Cardiac muscle cell (in vitro differentiated cells and primary cell): ENCODE measurements around the gene ZNF568. TPM values are rescaled to one million over a fixed set of nuclear protein-coding genes. Genes with fewer than 3 reads are reported as not detected.

Source experiments
- DNase-seq, 2 donors: peaks; one replicate each; pipeline versions ENCODE4 v3.0.0 to v3.0.0-alpha.2; 2010 to 2017; ENCODE audit warnings: low read depth in 1 of 2, low spot score in 1 of 2
- H3K27ac ChIP-seq: fragments of 200-600 bp; sonication (generic); 2 replicates; pipeline ENCODE4 v1.5.1; 2016
- H3K27me3 ChIP-seq: fragments of 200-600 bp; sonication (generic); 2 replicates; pipeline ENCODE4 v1.6.0; 2016; ENCODE audit warnings: control low read depth
- H3K36me3 ChIP-seq: fragments of 200-600 bp; sonication (generic); 2 replicates; pipeline ENCODE4 v1.5.1; 2016; ENCODE audit warnings: control low read depth
- H3K4me1 ChIP-seq: fragments of 200-600 bp; sonication (generic); 2 replicates; pipeline ENCODE4 v1.8.1; 2017; ENCODE audit warnings: low read depth, mild to moderate bottlenecking, mixed run types
- H3K4me3 ChIP-seq: fragments of 200-600 bp; sonication (generic); 2 replicates; pipeline ENCODE4 v1.5.1; 2016; ENCODE audit warnings: mild to moderate bottlenecking
- H3K9me3 ChIP-seq: fragments of 200-600 bp; sonication (generic); 2 replicates; pipeline ENCODE4 v1.5.1; 2017; ENCODE audit warnings: low read depth, mild to moderate bottlenecking, control low read depth
- CTCF ChIP-seq: IDR thresholded peaks from 2 replicates; pipeline ENCODE4 v1.5.1; 2012; ENCODE audit warnings: low read depth, mild to moderate bottlenecking, low read length
- polyA plus RNA-seq: library from polyadenylated mRNA; unstranded; fragments of >200 nt; fragmentation: Nextera tagmentation; extraction: Ambion mirVana; gene quantifications from 2 replicates; pipeline ENCODE4 v1.2.1, GENCODE V29; 2016
- total RNA-seq: library from RNA; depleted of rRNA; stranded (reverse); fragments of >200 nt; gene quantifications from 2 replicates; pipeline ENCODE4 v1.2.3, GENCODE V29; 2016

The ZNF568 gene
- total and polyA plus RNA-seq, 2 experiments from 2014 or later: 11.7 to 16.6 TPM

DNA sequence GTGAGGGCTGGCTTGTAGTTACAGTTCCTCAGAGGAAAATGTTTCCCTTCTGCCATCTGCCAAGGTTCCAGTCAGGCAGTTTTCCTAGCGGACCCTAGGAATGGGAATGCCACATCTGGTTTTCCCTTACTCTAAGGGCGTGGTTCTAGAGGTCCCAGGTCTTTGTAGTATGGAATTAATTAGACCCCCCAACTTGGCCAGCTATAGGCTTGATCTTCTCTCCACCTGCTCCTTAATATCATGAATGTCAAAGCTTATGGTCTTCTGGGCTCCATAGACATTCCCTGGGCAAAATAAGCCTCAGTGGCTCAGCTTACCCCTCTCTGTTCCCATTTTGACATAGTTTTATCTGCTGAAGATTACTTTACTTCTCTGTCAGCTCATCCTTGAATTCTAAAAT is 70.0 kb downstream of the ZNF568 start:
- Histone ChIP-seq H3K9me3 (no peaks in the 10 kb centered on the region), H3K36me3 (no peaks in the 10 kb centered on the region), H3K27ac (no peak overlapping the region), H3K4me1 (no peaks in the 10 kb centered on the region), H3K4me3 (no peak overlapping the region), H3K27me3 (no peaks in the 10 kb centered on the region)
- no peak for DNase-seq
- no peak for TF ChIP-seq CTCF

GRCh38 chr19:36986601-36987000 is 70.5 kb downstream of the ZNF568 start:
- DNase-seq: no peak
- no peak overlapping the region for H3K27ac ChIP-seq
- H3K9me3 ChIP-seq: no peaks in the 10 kb centered on the region
- H3K27me3 ChIP-seq: no peaks in the 10 kb centered on the region
- no peaks in the 10 kb centered on the region for H3K36me3 ChIP-seq
- H3K4me3 ChIP-seq: no peak overlapping the region
- H3K4me1 ChIP-seq: no peaks in the 10 kb centered on the region
- no peak for TF ChIP-seq CTCF

DNA sequence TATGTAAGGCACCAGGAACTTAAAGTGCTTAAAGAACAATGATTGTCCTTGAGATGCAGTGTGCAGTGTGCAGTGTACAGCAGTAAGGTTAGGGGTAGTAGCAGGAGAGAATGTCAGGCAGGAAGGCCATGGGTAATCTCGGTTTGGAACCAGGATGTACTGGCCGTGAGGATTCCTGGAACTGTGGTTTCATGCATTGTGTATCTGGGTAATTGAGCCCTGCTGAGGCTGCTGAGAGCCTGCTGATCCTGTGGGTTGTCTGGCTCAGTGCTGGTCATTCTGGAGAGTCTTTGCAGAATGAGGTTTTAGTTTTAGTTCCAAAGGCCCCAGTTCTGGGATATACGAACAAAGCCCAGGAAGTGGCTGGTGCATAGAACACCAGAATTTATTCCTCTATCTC is 71.0 kb downstream of the ZNF568 start:
- no peak for DNase-seq
- H3K27me3 ChIP-seq: no peaks in the 10 kb centered on the region
- no peak for TF ChIP-seq CTCF
- no peaks in the 10 kb centered on the region for H3K9me3 ChIP-seq
- H3K4me3 ChIP-seq: no peak overlapping the region
- H3K36me3 ChIP-seq: no peaks in the 10 kb centered on the region
- H3K27ac ChIP-seq: no peak overlapping the region
- no peaks in the 10 kb centered on the region for H3K4me1 ChIP-seq

DNA sequence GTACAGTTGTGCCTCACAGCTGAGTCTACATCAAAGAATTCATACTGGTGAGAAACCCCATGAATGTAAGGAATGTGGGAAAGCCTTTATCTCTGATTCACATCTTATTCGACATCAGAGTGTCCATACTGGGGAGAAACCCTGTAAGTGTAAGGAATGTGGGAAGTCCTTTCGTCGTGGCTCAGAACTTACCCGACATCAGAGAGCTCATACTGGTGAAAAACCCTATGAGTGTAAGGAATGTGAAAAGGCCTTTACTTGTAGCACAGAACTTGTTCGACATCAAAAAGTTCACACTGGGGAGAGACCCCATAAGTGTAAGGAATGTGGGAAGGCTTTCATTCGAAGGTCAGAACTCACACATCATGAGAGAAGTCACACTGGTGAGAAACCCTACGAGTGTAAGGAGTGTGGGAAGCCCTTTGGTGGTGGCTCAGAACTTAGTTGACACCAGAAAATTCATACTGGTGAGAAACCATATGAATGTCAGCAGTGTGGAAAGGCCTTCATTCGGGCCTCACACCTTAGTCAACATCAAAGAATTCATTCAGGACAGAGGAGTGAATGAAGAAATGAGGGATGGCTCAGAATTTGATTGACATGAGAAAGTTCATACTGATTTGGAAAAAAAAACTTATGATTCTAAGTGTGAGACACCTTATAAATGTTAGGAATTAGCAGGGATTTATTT is 81.2 kb downstream of the ZNF568 start:
- H3K27me3 ChIP-seq: no peaks in the 10 kb centered on the region
- no peaks in the 10 kb centered on the region for H3K9me3 ChIP-seq
- H3K4me1 ChIP-seq: no peaks in the 10 kb centered on the region
- no peak for TF ChIP-seq CTCF
- H3K27ac ChIP-seq: no peak overlapping the region
- no peak for DNase-seq
- H3K4me3 ChIP-seq: no peak overlapping the region
- peaks cover 8% of the 10 kb centered on the region for H3K36me3 ChIP-seq

DNA sequence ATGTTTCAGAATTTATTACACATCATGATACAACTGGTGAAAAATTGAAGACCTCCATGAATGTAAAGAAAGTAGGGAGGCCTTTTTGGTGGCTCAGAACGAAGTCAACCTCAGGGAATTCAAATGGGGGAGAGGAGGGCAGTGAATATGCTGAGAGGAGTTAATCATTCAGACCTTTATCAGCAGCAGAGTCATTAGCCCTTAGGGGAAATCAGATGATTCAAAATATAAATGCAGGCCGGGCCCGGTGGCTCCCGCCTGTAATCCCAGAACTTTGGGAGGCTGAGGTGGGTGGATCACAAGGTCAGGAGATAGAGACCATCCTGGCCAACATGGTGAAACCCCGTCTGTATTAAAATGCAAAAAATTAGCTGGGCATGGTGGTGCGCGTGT is 81.7 kb downstream of the ZNF568 start:
- Histone ChIP-seq H3K27ac (no peak overlapping the region), H3K36me3 (peaks cover 8% of the 10 kb centered on the region), H3K4me1 (no peaks in the 10 kb centered on the region), H3K4me3 (no peak overlapping the region), H3K9me3 (no peaks in the 10 kb centered on the region), H3K27me3 (no peaks in the 10 kb centered on the region)
- no peak for DNase-seq
- TF ChIP-seq CTCF: no peak
